ENCODE data around the gene TRIM60.
"Not testable (repeated sequence)": the region's sequence is repeated elsewhere in the genome, so short reads cannot be mapped to it uniquely, and the experiment has no call there.

Gene TRIM60

DNA sequence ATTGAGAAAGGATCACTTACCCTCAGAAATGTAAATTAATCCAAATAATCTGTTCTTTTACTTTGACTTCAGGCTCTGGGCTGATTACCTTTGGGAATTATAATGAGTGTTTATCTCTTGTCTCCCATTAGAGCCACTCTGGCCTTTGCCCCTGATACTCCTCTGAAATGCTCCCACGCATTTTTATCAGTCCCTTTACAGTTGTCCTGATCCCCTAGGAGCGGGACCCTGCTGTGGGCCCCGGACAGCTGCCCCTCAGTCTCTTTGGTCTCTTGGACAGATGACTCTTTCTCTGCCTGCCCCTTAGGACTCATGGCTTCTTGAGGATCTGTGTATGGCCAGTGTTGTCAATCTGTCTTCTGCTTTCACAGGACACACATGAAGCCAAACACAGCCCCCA lies 20.8 kb downstream of the TRIM60 start:
- DNase-seq (ENCODE audit: low read depth in 2 of 2, low spot score in 1 of 2), result no peak

GRCh38 chr4:165053645-165054044 lies 21.8 kb downstream of the TRIM60 start, which contains the start of gene TRIM75:
Gene TRIM75 (plus strand): TSS chr4:165053866. CDS start chr4:165059148, 5,282 bp downstream.
- no peak for DNase-seq (ENCODE audit: low read depth in 2 of 2, low spot score in 1 of 2)

- no peak for DNase-seq (ENCODE audit: low read depth in 2 of 2, low spot score in 1 of 2)
Measured at GRCh38 chr4:165055601-165056000, 23.8 kb downstream of the TRIM60 start.

DNA sequence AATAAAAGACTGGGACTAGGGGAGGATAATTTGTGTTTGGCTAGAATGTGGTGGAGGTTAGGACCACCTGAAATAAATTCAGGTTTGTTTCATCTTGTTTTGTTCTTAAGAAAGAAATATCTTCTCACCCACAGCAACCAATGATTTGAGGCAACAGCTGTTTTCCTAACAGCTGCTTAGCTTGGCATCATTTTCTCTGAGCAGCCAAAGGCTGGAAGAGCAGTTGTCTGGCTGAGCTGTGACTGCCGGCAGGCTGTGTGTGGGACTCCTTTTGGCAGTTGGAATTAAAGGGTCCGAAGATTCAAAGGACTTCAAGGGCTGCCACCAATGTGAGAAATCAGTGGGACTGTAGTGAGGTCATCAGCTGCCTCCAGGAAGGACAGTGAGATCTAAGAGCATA lies 26.9 kb downstream of the TRIM60 start:
- no peak for DNase-seq (ENCODE audit: low read depth in 2 of 2, low spot score in 1 of 2)

DNA sequence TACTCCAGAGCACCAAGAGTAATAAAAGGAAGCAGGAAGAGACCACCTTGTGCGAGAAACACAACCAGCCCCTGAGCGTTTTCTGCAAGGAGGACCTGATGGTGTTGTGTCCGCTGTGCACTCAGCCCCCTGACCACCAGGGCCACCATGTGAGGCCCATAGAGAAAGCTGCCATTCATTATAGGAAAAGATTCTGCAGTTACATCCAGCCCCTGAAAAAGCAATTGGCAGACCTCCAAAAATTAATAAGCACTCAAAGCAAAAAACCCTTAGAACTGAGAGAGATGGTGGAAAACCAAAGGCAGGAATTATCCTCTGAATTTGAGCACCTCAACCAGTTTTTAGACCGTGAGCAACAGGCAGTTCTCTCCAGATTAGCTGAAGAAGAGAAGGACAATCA lies 27.6 kb downstream of the TRIM60 start:
- DNase-seq (ENCODE audit: low read depth in 2 of 2, low spot score in 1 of 2), result no peak

- DNase-seq (ENCODE audit: low read depth in 2 of 2, low spot score in 1 of 2), result no peak
Measured at GRCh38 chr4:165060938-165061337, 29.1 kb downstream of the TRIM60 start.

DNA sequence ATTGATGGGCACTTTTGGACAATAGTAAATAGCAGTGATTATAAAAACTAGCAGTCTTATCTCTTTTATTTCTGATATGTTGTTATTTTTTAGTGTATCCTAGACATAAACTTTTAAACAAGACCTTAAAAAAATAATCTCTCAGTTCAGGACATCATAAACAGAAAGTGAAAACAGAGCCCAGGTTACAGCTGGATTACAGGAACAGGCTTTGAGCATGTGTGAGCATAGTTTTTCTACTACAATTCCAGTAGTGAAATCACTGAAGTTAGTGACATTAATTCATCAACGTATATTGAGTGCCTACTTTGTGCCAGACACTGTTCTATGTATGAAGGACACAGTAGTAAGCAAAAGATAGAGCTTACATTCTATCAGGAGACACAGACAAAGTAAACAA lies 38.8 kb downstream of the TRIM60 start:
- no peak for DNase-seq (ENCODE audit: low read depth in 2 of 2, low spot score in 1 of 2)

- not testable (repeated sequence) for DNase-seq (ENCODE audit: low read depth in 2 of 2, low spot score in 1 of 2)
Measured at GRCh38 chr4:165073346-165073745, 41.5 kb downstream of the TRIM60 start.

- DNase-seq (ENCODE audit: low read depth in 2 of 2, low spot score in 1 of 2), result no peak
Measured at GRCh38 chr4:165077034-165077578, 45.3 kb downstream of the TRIM60 start.

DNA sequence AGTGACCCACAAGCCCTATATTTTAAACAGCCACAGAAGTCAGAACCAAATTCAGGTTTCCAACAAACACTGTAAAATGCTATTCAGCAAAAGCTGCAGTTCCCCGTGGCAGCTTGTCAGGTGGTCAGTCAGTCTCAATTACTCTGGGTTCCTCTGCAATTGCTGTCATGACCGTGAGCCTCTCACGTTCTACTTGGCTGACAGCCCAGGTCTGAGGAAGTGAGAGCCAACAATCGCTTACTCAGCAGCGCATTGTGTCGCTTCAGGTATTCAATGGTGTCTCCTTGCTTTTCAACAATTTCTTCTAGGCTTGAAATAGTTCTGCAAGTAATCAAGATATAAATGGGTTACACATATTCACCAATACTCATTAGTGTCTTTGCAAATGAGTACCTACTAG lies 47.7 kb downstream of the TRIM60 start:
- DNase-seq (ENCODE audit: low read depth in 2 of 2, low spot score in 1 of 2), result no peak

- not testable (repeated sequence) for DNase-seq (ENCODE audit: low read depth in 2 of 2, low spot score in 1 of 2)
Measured at GRCh38 chr4:165084787-165085186, 53.0 kb downstream of the TRIM60 start.

DNA sequence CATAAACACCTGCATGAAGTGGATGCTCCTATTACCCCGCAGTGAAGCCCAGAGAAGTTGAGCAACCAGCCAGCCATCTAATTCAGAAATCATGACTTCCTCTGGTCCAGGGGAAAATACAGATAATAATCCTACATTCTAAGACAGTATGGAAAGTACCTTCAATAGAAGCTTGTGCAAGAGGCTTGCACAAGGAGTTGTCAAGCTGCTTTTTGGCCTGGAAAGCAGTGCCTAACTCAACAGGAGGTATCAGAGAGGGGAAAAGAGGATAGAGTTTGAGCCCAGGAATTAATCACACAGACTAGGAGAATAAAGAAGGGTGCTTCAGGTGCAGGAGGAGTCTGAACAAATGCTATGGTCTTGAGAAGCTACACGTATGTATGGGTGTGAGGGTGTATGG lies 54.1 kb downstream of the TRIM60 start:
- no peak for DNase-seq (ENCODE audit: low read depth in 2 of 2, low spot score in 1 of 2)

DNA sequence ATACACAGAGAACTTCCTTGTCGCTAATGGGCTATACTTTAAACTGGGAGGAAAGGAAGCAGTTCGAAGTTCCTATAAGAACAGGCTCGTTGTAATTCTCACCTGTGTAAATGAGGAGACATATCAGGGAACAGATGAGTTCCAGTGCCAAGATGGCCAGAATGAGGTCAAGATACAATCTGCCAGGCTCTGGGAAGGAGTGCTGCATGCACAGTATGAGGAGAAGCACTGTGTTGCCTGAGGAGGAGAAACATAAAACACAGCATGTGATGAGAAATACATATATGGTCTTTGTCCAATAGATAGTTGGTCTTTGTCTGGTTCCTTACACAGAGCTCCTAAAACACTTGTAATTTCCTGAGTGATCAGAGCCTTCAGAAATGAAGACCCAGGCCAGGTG lies 56.6 kb downstream of the TRIM60 start:
- DNase-seq (ENCODE audit: low read depth in 2 of 2, low spot score in 1 of 2), result no peak
